A172 (cell line): ENCODE data around the gene MED12L. TPM values are rescaled to one million over a fixed set of nuclear protein-coding genes. Genes with fewer than 3 reads are reported as not detected.

ENCODE experiments used
- DNase-seq: peaks from one replicate; pipeline ENCODE4 v3.0.0-alpha.2; 2015; ENCODE audit warnings: low spot score
- total RNA-seq: library from RNA; depleted of rRNA; stranded (reverse); fragments of >200 nt; shearing (Covaris generic); gene quantifications from 2 replicates; pipeline ENCODE4 v1.2.3, GENCODE V29; 2014

The MED12L gene
- total RNA-seq, 1 experiment from 2014 or later = 0.12 TPM

- DNase-seq = no peak
Observed at GRCh38 chr3:151318991-151319390, 233.5 kb downstream of the MED12L start.

GRCh38 chr3:151319628-151320027, 234.2 kb downstream of the MED12L start:
- no peak for DNase-seq

- DNase-seq = no peak
Observed at GRCh38 chr3:151320131-151320530, 234.7 kb downstream of the MED12L start.

GRCh38 chr3:151321526-151321925, 236.1 kb downstream of the MED12L start:
- no peak for DNase-seq

GRCh38 chr3:151322511-151322910, 237.0 kb downstream of the MED12L start:
- DNase-seq = no peak

- no peak for DNase-seq
Observed at GRCh38 chr3:151327571-151328198, 242.2 kb downstream of the MED12L start.

GRCh38 chr3:151328298-151328995, 243.0 kb downstream of the MED12L start:
- no peak for DNase-seq

- no peak for DNase-seq
Observed at GRCh38 chr3:151329363-151329762, 243.9 kb downstream of the MED12L start, which contains the start of gene P2RY13. P2RY13 (minus strand) TSS chr3:151329549; CDS start chr3:151329528, 21 bp downstream.

- DNase-seq = no peak
Observed at GRCh38 chr3:151330379-151330778, 244.9 kb downstream of the MED12L start.

- no peak for DNase-seq
Observed at GRCh38 chr3:151330899-151331298, 245.4 kb downstream of the MED12L start.

- no peak for DNase-seq
Observed at GRCh38 chr3:151331696-151332095, 246.2 kb downstream of the MED12L start.

GRCh38 chr3:151345859-151346258, 260.4 kb downstream of the MED12L start:
- DNase-seq = peak; percentile 55

- no peak for DNase-seq
Observed at GRCh38 chr3:151346292-151346691, 260.8 kb downstream of the MED12L start.

GRCh38 chr3:151347432-151347831, 262.0 kb downstream of the MED12L start:
- no peak for DNase-seq

GRCh38 chr3:151350656-151351055, 265.2 kb downstream of the MED12L start:
- DNase-seq = no peak

GRCh38 chr3:151351219-151351618, 265.8 kb downstream of the MED12L start:
- DNase-seq = no peak

GRCh38 chr3:151351648-151352047, 266.2 kb downstream of the MED12L start:
- DNase-seq = no peak

- peak; percentile 6 for DNase-seq
Observed at GRCh38 chr3:151356794-151357462, 271.5 kb downstream of the MED12L start.

GRCh38 chr3:151357463-151357850, 272.0 kb downstream of the MED12L start:
- DNase-seq = no peak

GRCh38 chr3:151362751-151363174, 277.3 kb downstream of the MED12L start:
- DNase-seq = no peak

- no peak for DNase-seq
Observed at GRCh38 chr3:151366993-151367392, 281.5 kb downstream of the MED12L start.

- DNase-seq = no peak
Observed at GRCh38 chr3:151367448-151367847, 282.0 kb downstream of the MED12L start.

- no peak for DNase-seq
Observed at GRCh38 chr3:151371526-151371925, 286.1 kb downstream of the MED12L start.
